UCSD-AML1 (cell line): Measurements from ENCODE around the gene FHL5.
"Not testable (repeated sequence)": the region's sequence is repeated elsewhere in the genome, so short reads cannot be mapped to it uniquely, and the experiment has no call there.

Experiments used
- DNase-seq: peaks from one replicate; lab custom pipeline; 2025; ENCODE audit not compliant: unreplicated experiment; lab: John Stamatoyannopoulos, UW

The FHL5 gene

GRCh38 chr6:96608074-96608473 is 45.1 kb downstream of the FHL5 start:
- DNase-seq: no peak

- DNase-seq: no peak
Measured at GRCh38 chr6:96610019-96610418, 47.1 kb downstream of the FHL5 start.

- DNase-seq: no peak
Measured at GRCh38 chr6:96611342-96611991, 48.5 kb downstream of the FHL5 start.

- DNase-seq: no peak
Measured at GRCh38 chr6:96613291-96613999, 50.5 kb downstream of the FHL5 start.

- DNase-seq: no peak
Measured at GRCh38 chr6:96620851-96621250, 57.9 kb downstream of the FHL5 start.

- DNase-seq: no peak
Measured at GRCh38 chr6:96621983-96622382, 59.1 kb downstream of the FHL5 start.

GRCh38 chr6:96624957-96625356 is 62.0 kb downstream of the FHL5 start:
- DNase-seq: no peak

GRCh38 chr6:96626759-96627364 is 63.9 kb downstream of the FHL5 start:
- DNase-seq: no peak

GRCh38 chr6:96631248-96631647 is 68.3 kb downstream of the FHL5 start:
- no peak for DNase-seq

- not testable (repeated sequence) for DNase-seq
Measured at GRCh38 chr6:96637979-96638378, 75.1 kb downstream of the FHL5 start.

GRCh38 chr6:96645106-96645505 is 82.2 kb downstream of the FHL5 start:
- DNase-seq: no peak

- no peak for DNase-seq
Measured at GRCh38 chr6:96649926-96650325, 87.0 kb downstream of the FHL5 start.

- DNase-seq: no peak
Measured at GRCh38 chr6:96651816-96652215, 88.9 kb downstream of the FHL5 start.

GRCh38 chr6:96652552-96652951 is 89.6 kb downstream of the FHL5 start:
- DNase-seq: no peak

- no peak for DNase-seq
Measured at GRCh38 chr6:96653181-96653580, 90.3 kb downstream of the FHL5 start.

GRCh38 chr6:96656567-96656966 is 93.6 kb downstream of the FHL5 start:
- DNase-seq: no peak

GRCh38 chr6:96657344-96657743 is 94.4 kb downstream of the FHL5 start:
- no peak for DNase-seq

GRCh38 chr6:96659084-96659845 is 96.3 kb downstream of the FHL5 start:
- DNase-seq: no peak
